Aorta (tissue), 5 donors: Measurements from ENCODE around the gene LRRC71. TPM values are rescaled to one million over a fixed set of nuclear protein-coding genes. Genes with fewer than 3 reads are reported as not detected.

Source experiments
- ATAC-seq: fragments of 200-7000 bp; cut with Tn5 transposase; one replicate; pipeline ENCODE4 v1.9.1; 2022; ENCODE audit warnings: moderate library complexity; ENCODE audit not compliant: low FRiP score
- DNase-seq, 2 donors: peaks; one replicate each; pipeline ENCODE4 v3.0.0-alpha.2; 2020
- H3K27ac ChIP-seq, 2 donors: one replicate each; pipeline ENCODE4 v1.5.1; 2013; ENCODE audit warnings: low read length in 2 of 2, mild to moderate bottlenecking in 2 of 2, moderate library complexity in 2 of 2, control low read depth in 1 of 2, inconsistent platforms in 1 of 2, low read depth in 1 of 2
- H3K27me3 ChIP-seq, 2 donors: one replicate each; pipeline ENCODE4 v1.6.1; 2013; ENCODE audit warnings: control low read depth in 1 of 2, low read length in 1 of 2, mild to moderate bottlenecking in 1 of 2, moderate library complexity in 1 of 2; ENCODE audit not compliant: insufficient read depth in 2 of 2, control insufficient read depth in 1 of 2
- H3K36me3 ChIP-seq, 2 donors: one replicate each; pipeline ENCODE4 v1.6.1; 2013; ENCODE audit warnings: control low read depth in 1 of 2, low read length in 1 of 2, mild to moderate bottlenecking in 1 of 2; ENCODE audit not compliant: insufficient read depth in 2 of 2, control insufficient read depth in 1 of 2
- H3K4me1 ChIP-seq, 2 donors: one replicate each; pipeline ENCODE4 v1.6.1; 2013; ENCODE audit warnings: low read length in 2 of 2, control low read depth in 1 of 2, mild to moderate bottlenecking in 1 of 2, moderate library complexity in 1 of 2; ENCODE audit not compliant: insufficient read depth in 2 of 2, control insufficient read depth in 1 of 2
- H3K4me3 ChIP-seq, 2 donors: one replicate each; pipeline ENCODE4 v1.5.1; 2013; ENCODE audit warnings: low read length in 2 of 2, control low read depth in 1 of 2, mild to moderate bottlenecking in 1 of 2
- H3K9me3 ChIP-seq: one replicate; pipeline ENCODE4 v1.6.1; 2013; ENCODE audit warnings: mild to moderate bottlenecking, low read length; ENCODE audit not compliant: control insufficient read depth
- WGBS, 2 donors: extraction: QIAGEN DNeasy Blood & Tissue Kit; methylation state at CpG; one replicate each; pipeline ENCODE4 v1.1.7; 2013; 5-methylcytosine and 5-hydroxymethylcytosine counted together
- intact Hi-C, 2 donors: fragments of 100-400 bp; cut with DNase I; formaldehyde crosslinking; loops; one replicate each; pipeline versions ENCODE4 v1.14.2 to v1.15.0; 2022
- polyA plus RNA-seq, 2 donors: library from polyadenylated mRNA; stranded (reverse); fragments of 200-250 nt; gene quantifications; one replicate each; pipeline ENCODE4 v1.2.3, GENCODE V29; 2013
- total RNA-seq, 2 donors: library from RNA; stranded (reverse); fragmentation: NEBNext Ultra II Directional; extraction: Animal tissue kit (Norgen Biotek cat#: 25700); gene quantifications; one replicate each; pipeline ENCODE4 v1.2.1, GENCODE V29; 2021
- donor health status: healthy with polysubstance abuse.
- donor health status: Bipolar disorder and iron deficiency.
- donor health status: DM: no; HTN: no; CAD: no.
- donor health status: DM: no; HTN: no; CAD: no.
- donor health status: DM: yes; HTN: yes; CAD: no.

The LRRC71 gene
- total and polyA plus RNA-seq, 4 donors, result 0.42 to 2.4 (median 1.3) TPM; not detected in 1

DNA sequence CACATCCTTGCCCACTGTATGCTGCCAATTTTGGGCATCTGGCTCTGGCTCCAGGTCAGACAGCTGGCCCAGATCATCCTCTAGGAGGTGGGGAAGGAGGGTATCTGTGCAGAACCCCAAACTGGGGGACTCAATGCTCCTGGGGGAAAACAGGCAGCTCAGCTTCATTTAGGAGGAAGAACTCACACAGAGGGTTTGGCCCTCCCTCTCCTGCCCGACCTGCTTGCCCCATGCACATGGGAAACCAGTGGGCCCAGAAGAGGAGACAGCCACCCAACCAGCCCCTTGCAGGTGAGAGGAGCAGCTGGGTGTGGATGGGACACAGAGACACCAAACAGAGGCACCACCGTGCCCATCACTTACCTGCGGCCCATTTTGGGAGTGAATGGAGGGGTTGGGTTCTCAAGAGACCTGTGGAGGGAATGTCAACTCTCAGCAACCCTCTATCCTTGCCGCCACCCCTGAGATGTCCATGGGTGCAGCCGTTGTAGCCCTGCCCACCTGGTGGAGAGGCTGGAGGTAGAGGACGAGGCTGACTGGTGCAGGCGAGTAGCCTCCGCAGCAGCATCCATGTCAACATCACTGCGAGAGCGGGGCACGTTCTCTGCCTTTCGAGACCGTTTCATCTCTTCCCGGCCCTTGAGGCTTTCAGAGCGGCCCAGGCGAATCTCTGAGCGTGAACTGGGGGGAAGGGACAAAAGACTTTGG, 27.5 kb downstream of the LRRC71 start:
- WGBS, 2 donors, result 95 to 96% methylated on average over 17 of the region's 17 CpGs

DNA sequence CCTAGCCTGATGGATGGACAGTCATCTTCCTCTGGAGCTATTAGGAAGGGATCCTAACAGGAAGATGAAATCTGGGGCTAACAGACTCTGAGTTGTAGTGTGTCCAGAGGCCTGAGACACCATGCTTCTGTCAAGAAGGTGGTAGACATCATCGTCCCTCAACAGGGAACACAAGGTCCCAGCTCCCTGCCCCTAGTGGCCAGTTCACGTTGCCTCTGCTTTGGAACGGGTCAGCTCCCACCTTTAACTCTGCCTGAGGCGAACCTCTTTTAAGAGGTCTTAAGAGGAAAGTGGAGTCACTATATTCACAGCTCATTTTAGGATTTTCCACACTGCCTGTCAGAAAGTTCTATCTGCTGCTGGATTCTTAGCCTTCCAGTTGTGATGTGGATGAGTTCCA, 28.3 kb downstream of the LRRC71 start:
- H3K4me1 ChIP-seq, result no peaks in the 10 kb centered on the region
- H3K4me3 ChIP-seq, result no peak overlapping the region
- H3K9me3 ChIP-seq, result no peaks in the 10 kb centered on the region
- WGBS, 2 donors, result 56 to 64% methylated on average over 4 of the region's 4 CpGs
- intact Hi-C loops, result no loop called here
- H3K36me3 ChIP-seq, result peaks cover 0 to 15% of the 10 kb centered on the region in 2 donors
- ATAC-seq (no peak), DNase-seq (no peak)
- H3K27ac ChIP-seq, result no peak overlapping the region
- no peaks in the 10 kb centered on the region for H3K27me3 ChIP-seq

More for the DNA sequence above, 27.5 kb downstream of the LRRC71 start:
- no peaks in the 10 kb centered on the region for H3K9me3 ChIP-seq
- H3K36me3 ChIP-seq, result peaks cover 0 to 17% of the 10 kb centered on the region in 2 donors
- intact Hi-C loops, result no loop called here
- DNase-seq, result no peak
- H3K27me3 ChIP-seq, result no peaks in the 10 kb centered on the region
- no peak overlapping the region for H3K27ac ChIP-seq
- no peak for ATAC-seq
- H3K4me1 ChIP-seq, result no peaks in the 10 kb centered on the region
- no peak overlapping the region for H3K4me3 ChIP-seq

DNA sequence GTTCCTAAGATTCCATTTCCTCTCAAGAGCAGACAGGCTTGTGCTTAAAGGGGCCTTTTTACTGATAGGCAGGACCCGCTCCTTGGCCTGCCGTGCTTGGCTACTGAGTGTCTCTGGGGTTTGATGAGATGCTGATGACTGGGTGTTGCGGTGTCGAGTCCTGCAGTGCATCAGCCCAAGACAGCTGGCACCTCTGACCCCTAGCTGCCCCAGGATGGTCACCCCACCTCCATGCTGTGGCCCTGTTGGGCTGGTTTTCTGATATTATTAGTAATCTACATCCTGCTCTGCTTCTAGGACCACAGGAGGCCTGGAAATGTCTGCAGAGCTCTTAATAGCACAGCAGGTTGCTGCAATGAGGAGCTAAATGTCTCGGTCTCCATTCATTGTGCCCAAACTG, 28.7 kb downstream of the LRRC71 start:
- 92 to 94% methylated on average over 5 of the region's 5 CpGs for WGBS, 2 donors

DNA sequence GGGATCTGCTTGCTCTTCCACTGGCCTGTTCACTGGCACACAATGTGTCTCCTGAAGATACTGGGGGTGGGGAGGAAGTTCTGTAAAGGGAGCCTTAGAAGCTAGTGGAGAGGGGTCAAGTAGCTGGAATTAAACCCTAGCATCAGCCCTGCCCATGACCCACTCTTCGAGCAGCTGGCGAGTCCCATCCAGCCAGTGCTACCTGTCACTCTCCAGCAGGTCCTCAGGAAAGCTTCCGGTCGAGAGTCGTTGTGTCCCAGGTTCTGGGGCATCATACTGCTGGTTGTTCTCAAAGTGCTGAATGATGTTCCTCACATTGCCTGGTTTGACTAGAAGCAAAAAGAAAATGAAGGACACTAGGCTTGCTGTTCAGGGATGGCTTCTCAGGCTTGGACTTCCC, 30.9 kb downstream of the LRRC71 start:
- ATAC-seq (no peak), DNase-seq (no peak)
- H3K4me1 ChIP-seq, result no peaks in the 10 kb centered on the region
- H3K36me3 ChIP-seq, result peaks cover under 1 to 16% of the 10 kb centered on the region in 2 donors
- intact Hi-C loops, result no loop called here
- H3K27me3 ChIP-seq, result no peaks in the 10 kb centered on the region
- H3K9me3 ChIP-seq, result no peaks in the 10 kb centered on the region
- no peak overlapping the region for H3K4me3 ChIP-seq
- WGBS, 2 donors, result 94 to 95% methylated on average over 5 of the region's 5 CpGs
- no peak overlapping the region for H3K27ac ChIP-seq

More for the DNA sequence above, 28.7 kb downstream of the LRRC71 start:
- Histone ChIP-seq H3K27me3 (no peaks in the 10 kb centered on the region), H3K4me3 (no peak overlapping the region), H3K36me3 (peaks cover 0 to 15% of the 10 kb centered on the region in 2 donors), H3K4me1 (no peaks in the 10 kb centered on the region), H3K27ac (no peak overlapping the region), H3K9me3 (no peaks in the 10 kb centered on the region)
- no peak for ATAC-seq
- intact Hi-C loops, result no loop called here
- no peak for DNase-seq

DNA sequence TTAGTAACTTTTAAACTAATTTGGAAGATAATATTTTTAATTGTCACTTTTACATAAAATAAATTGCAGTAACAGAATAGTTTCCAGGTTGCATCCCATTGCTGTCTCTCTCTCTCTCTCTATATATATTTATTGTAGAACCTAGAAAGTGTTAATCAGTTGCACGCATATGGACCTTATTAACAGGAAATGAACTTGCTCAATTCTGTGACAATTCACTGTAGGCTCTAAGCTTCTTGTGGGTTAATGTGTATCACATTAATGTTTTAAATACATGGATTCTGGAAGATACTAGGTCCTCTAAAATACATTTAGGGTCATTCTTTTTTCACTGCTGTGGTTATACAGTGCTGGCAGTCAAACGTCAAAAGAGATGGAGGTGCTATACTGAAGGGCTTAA, 33.1 kb downstream of the LRRC71 start:
- intact Hi-C loops, result no loop called here
- no peak overlapping the region for H3K4me3 ChIP-seq
- H3K9me3 ChIP-seq, result no peaks in the 10 kb centered on the region
- H3K36me3 ChIP-seq, result peaks cover 10 to 14% of the 10 kb centered on the region in 2 donors
- H3K4me1 ChIP-seq, result no peaks in the 10 kb centered on the region
- H3K27me3 ChIP-seq, result no peaks in the 10 kb centered on the region
- no peak for ATAC-seq
- H3K27ac ChIP-seq, result no peak overlapping the region
- DNase-seq, result no peak
- WGBS, 2 donors, result 75 to 77% methylated on average over 2 of the region's 2 CpGs

DNA sequence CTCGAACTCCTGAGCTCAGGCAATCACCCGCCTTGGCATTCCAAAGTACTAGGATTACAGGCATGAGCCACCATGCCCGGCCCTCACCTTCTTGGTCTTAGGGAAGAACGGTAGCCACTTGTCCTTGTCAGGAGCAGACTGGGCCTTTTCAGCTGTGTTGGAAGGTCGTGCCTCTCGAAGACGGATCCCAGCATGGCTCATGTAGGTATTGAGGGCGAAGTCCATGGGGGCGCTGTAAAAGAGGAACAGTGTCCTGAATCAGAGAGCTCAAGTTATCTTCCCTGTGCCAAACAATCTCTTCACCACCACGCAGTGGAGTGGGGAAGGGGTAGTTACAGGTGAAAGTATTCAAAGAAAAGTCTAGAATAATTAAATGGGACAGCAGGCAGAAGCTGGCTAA, 35.9 kb downstream of the LRRC71 start:
- WGBS, 2 donors, result 91 to 93% methylated on average over 10 of the region's 10 CpGs
- Histone ChIP-seq H3K4me1 (no peaks in the 10 kb centered on the region), H3K4me3 (no peak overlapping the region), H3K36me3 (peaks cover 17 to 18% of the 10 kb centered on the region in 2 donors), H3K27me3 (no peaks in the 10 kb centered on the region), H3K9me3 (no peaks in the 10 kb centered on the region), H3K27ac (no peak overlapping the region)
- intact Hi-C loops, result no loop called here
- ATAC-seq (no peak), DNase-seq (no peak)

DNA sequence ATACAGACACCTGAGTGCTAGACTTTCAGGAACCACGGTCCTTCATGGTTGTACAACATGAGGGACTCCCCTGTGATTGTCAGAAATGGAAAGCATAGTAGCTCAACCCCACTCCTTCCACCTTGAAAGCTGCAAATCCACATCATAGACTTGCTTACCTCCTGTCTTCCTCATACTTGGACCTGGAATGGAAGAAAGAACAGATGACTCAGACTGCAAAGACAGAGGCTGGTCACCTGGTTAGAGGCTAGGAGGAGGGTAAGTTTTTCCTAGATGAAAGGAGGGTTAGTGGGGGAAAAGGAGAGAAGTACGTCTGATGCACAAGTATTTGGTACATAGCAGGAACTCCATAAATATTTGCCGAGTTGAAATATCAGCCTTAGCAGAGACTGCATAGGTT, 37.2 kb downstream of the LRRC71 start:
- Histone ChIP-seq H3K27ac (no peak overlapping the region), H3K9me3 (no peaks in the 10 kb centered on the region), H3K4me1 (no peaks in the 10 kb centered on the region), H3K4me3 (no peak overlapping the region), H3K27me3 (no peaks in the 10 kb centered on the region), H3K36me3 (peaks cover 17 to 20% of the 10 kb centered on the region in 2 donors)
- ATAC-seq (no peak), DNase-seq (no peak)
- WGBS, 2 donors, result 82% methylated on average over 3 of the region's 3 CpGs
- intact Hi-C loops, result no loop called here

DNA sequence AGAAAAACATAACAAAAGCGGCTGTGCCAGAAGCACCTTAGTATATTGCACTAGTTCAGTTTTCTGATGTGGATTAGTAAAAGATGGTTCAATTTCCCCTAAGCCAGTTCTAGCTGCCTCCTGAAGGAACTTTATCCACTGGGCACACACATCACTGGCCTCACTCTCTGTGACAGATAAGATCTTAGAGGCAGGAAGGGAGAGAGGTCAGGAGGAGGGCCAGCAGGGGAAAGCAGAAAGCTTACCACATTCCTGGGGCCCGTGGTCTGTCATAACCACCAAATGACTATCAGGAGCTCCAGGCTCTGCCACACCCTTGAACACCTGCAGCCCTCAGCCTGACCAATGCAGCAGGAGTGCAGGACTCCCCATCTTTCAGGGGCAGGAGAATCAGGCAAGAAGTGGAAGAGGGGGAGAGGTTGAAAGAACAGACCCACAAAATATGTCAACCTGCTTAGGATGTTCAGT, 37.8 kb downstream of the LRRC71 start:
- H3K9me3 ChIP-seq, result no peaks in the 10 kb centered on the region
- no peak for ATAC-seq
- H3K4me1 ChIP-seq, result no peaks in the 10 kb centered on the region
- intact Hi-C loops, result no loop called here
- no peak for DNase-seq
- no peaks in the 10 kb centered on the region for H3K27me3 ChIP-seq
- H3K4me3 ChIP-seq, result no peak overlapping the region
- peaks cover 17 to 23% of the 10 kb centered on the region in 2 donors for H3K36me3 ChIP-seq
- no peak overlapping the region for H3K27ac ChIP-seq
- WGBS, 2 donors, result 65 to 70% methylated on average over 2 of the region's 2 CpGs

DNA sequence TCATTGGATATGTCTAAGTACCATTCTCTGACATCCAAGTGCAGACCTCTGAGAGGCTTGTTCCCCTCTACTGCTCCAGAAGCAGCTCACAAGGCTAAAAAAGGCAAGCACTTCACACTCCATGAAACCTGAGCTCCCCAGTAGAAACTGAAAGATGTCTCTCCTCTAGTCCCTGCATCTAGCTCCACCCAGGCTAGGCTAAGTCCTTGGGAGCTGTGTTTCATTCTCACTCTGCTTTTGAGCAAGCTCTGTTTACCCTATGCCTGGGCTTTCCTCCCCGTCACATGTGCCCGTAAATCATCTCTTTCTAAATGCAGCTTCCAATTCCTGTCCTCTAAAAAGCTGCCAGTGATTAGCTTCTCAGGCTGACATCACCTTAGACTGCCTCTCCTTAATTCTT, 39.0 kb downstream of the LRRC71 start:
- DNase-seq (no peak), ATAC-seq (no peak)
- Histone ChIP-seq H3K4me3 (no peak overlapping the region), H3K4me1 (no peaks in the 10 kb centered on the region), H3K27ac (no peak overlapping the region), H3K27me3 (no peaks in the 10 kb centered on the region), H3K36me3 (peaks cover 21 to 23% of the 10 kb centered on the region in 2 donors), H3K9me3 (no peaks in the 10 kb centered on the region)
- intact Hi-C loops, result no loop called here
- whole genome bisulfite sequencing, 2 donors, result 53 to 56% methylated on average over 2 of the region's 2 CpGs
